ENCODE measurements around the gene FRMD3.

Gene FRMD3

GRCh38 chr9:83557317-83557716 is 19.1 kb upstream of the FRMD3 start:
- no peaks in the 10 kb centered on the region for H3K4me1 Mint-ChIP-seq
- H3K27me3 Mint-ChIP-seq (ENCODE audit: low read depth), result peaks cover 3% of the 10 kb centered on the region
- peaks cover 21% of the 10 kb centered on the region for H3K9me3 Mint-ChIP-seq
- H3K27ac Mint-ChIP-seq, result no peak overlapping the region
- no peak overlapping the region for H3K4me3 Mint-ChIP-seq
- H3K36me3 Mint-ChIP-seq (ENCODE audit: low read depth), result no peaks in the 10 kb centered on the region
- TF ChIP-seq CTCF (IDR thresholded peaks at IDR 0.05; ENCODE audit: unreplicated experiment in 3 of 3), result no peak

- Mint-ChIP-seq H3K27ac (no peak overlapping the region), H3K36me3 (ENCODE audit: low read depth) (no peaks in the 10 kb centered on the region), H3K27me3 (ENCODE audit: low read depth) (no peaks in the 10 kb centered on the region), H3K4me1 (no peaks in the 10 kb centered on the region), H3K9me3 (peaks cover 47% of the 10 kb centered on the region), H3K4me3 (no peak overlapping the region)
- no peak for TF ChIP-seq CTCF (IDR thresholded peaks at IDR 0.05; ENCODE audit: unreplicated experiment in 3 of 3)
Measured at GRCh38 chr9:83554278-83554677, 16.1 kb upstream of the FRMD3 start.

GRCh38 chr9:83544002-83544698 is 5.9 kb upstream of the FRMD3 start:
- H3K9me3 Mint-ChIP-seq, result peaks cover 27% of the 10 kb centered on the region
- H3K4me3 Mint-ChIP-seq, result no peak overlapping the region
- peaks cover 12% of the 10 kb centered on the region for H3K27me3 Mint-ChIP-seq (ENCODE audit: low read depth)
- peak; percentile 49 to 65 (median 63) for TF ChIP-seq CTCF (IDR thresholded peaks at IDR 0.05; ENCODE audit: unreplicated experiment in 3 of 3)
- H3K36me3 Mint-ChIP-seq (ENCODE audit: low read depth), result no peaks in the 10 kb centered on the region
- H3K4me1 Mint-ChIP-seq, result peaks cover under 1% of the 10 kb centered on the region
- H3K27ac Mint-ChIP-seq, result no peak overlapping the region

GRCh38 chr9:83538890-83539238 is 663 bp upstream of the FRMD3 start:
- peak overlapping the region; percentile 76 to 85 (median 83) for H3K4me3 Mint-ChIP-seq
- peaks cover 51% of the 10 kb centered on the region for H3K27me3 Mint-ChIP-seq (ENCODE audit: low read depth)
- H3K4me1 Mint-ChIP-seq, result peaks cover 21% of the 10 kb centered on the region
- peak in 1 of 3 experiments; percentile 31 for TF ChIP-seq CTCF (IDR thresholded peaks at IDR 0.05; ENCODE audit: unreplicated experiment in 3 of 3)
- H3K9me3 Mint-ChIP-seq, result peaks cover under 1% of the 10 kb centered on the region
- peak overlapping the region in 2 of 3 experiments; percentile 6 to 22 for H3K27ac Mint-ChIP-seq
- H3K36me3 Mint-ChIP-seq (ENCODE audit: low read depth), result no peaks in the 10 kb centered on the region

- Mint-ChIP-seq H3K4me1 (peaks cover 21% of the 10 kb centered on the region), H3K27ac (peak overlapping the region in 2 of 3 experiments; percentile 1 to 53), H3K36me3 (ENCODE audit: low read depth) (no peaks in the 10 kb centered on the region), H3K9me3 (no peaks in the 10 kb centered on the region), H3K27me3 (ENCODE audit: low read depth) (peaks cover 53% of the 10 kb centered on the region), H3K4me3 (peak overlapping the region; percentile 76 to 85 (median 77))
- TF ChIP-seq CTCF (IDR thresholded peaks at IDR 0.05; ENCODE audit: unreplicated experiment in 3 of 3), result no peak
Measured at GRCh38 chr9:83537331-83538171, 650 bp downstream of the FRMD3 start.
